Measurements from ENCODE around the gene CISD1. TPM values are rescaled to one million over a fixed set of nuclear protein-coding genes. Genes with fewer than 3 reads are reported as not detected.

Gene CISD1
- total RNA-seq, 2 experiments from 2014 or later: 1.5 to 2.0 TPM

GRCh38 chr10:58239561-58240169, 29.3 kb upstream of the CISD1 start:
- Mint-ChIP-seq H3K36me3 (ENCODE audit: low read depth) (peaks cover 52% of the 10 kb centered on the region), H3K4me3 (no peak overlapping the region), H3K4me1 (ENCODE audit: low read depth) (peaks cover 42% of the 10 kb centered on the region), H3K9me3 (no peaks in the 10 kb centered on the region), H3K27me3 (no peaks in the 10 kb centered on the region), H3K27ac (no peak overlapping the region)
- intact Hi-C loops (cut with DNase I, micrococcal nuclease): no loop called here
- no peak for ATAC-seq (ENCODE audit: poor library complexity)
- no peak for TF ChIP-seq CTCF (IDR thresholded peaks at IDR 0.05)
- H3K36me3 ChIP-seq (ENCODE audit: insufficient read depth, low read length): peaks cover 22% of the 10 kb centered on the region
- H3K27ac ChIP-seq (ENCODE audit: low read depth in 1 of 2, low read length in 2 of 2): no peak overlapping the region
- peaks cover 0 to 14% of the 10 kb centered on the region in 2 experiments for H3K9me3 ChIP-seq (ENCODE audit: control insufficient read depth in 1 of 2, insufficient read depth in 1 of 2, low read length in 2 of 2)
- no peaks in the 10 kb centered on the region for H3K27me3 ChIP-seq (ENCODE audit: control insufficient read depth in 1 of 2, insufficient read depth in 2 of 2, low read length in 2 of 2)
- CTCF ChIA-PET: no interaction called here
- no peak for DNase-seq
- POLR2A ChIA-PET: no interaction called here
- H3K4me3 ChIP-seq (ENCODE audit: low read length): no peak overlapping the region
- H3K4me1 ChIP-seq (ENCODE audit: insufficient read depth, low read length): no peaks in the 10 kb centered on the region

GRCh38 chr10:58240531-58240930, 28.4 kb upstream of the CISD1 start:
- ChIA-PET CTCF (no interaction called here), POLR2A (no interaction called here)
- peaks cover 19% of the 10 kb centered on the region for H3K36me3 ChIP-seq (ENCODE audit: insufficient read depth, low read length)
- ATAC-seq (ENCODE audit: poor library complexity) (no peak), DNase-seq (no peak)
- no peaks in the 10 kb centered on the region for H3K4me1 ChIP-seq (ENCODE audit: insufficient read depth, low read length)
- H3K4me3 ChIP-seq (ENCODE audit: low read length): no peak overlapping the region
- no peak overlapping the region for H3K27ac ChIP-seq (ENCODE audit: low read depth in 1 of 2, low read length in 2 of 2)
- Mint-ChIP-seq H3K9me3 (peaks cover 3% of the 10 kb centered on the region), H3K36me3 (ENCODE audit: low read depth) (peaks cover 48% of the 10 kb centered on the region), H3K27me3 (no peaks in the 10 kb centered on the region), H3K4me1 (ENCODE audit: low read depth) (peaks cover 42% of the 10 kb centered on the region), H3K27ac (no peak overlapping the region), H3K4me3 (no peak overlapping the region)
- intact Hi-C loops (cut with DNase I, micrococcal nuclease): no loop called here
- H3K9me3 ChIP-seq (ENCODE audit: control insufficient read depth in 1 of 2, insufficient read depth in 1 of 2, low read length in 2 of 2): peaks cover 0 to 14% of the 10 kb centered on the region in 2 experiments
- no peak for TF ChIP-seq CTCF (IDR thresholded peaks at IDR 0.05)
- H3K27me3 ChIP-seq (ENCODE audit: control insufficient read depth in 1 of 2, insufficient read depth in 2 of 2, low read length in 2 of 2): no peaks in the 10 kb centered on the region

GRCh38 chr10:58241346-58241745, 27.6 kb upstream of the CISD1 start:
- Mint-ChIP-seq H3K27ac (peak overlapping the region; percentile 38), H3K9me3 (peaks cover 3% of the 10 kb centered on the region), H3K27me3 (no peaks in the 10 kb centered on the region), H3K4me3 (no peak overlapping the region), H3K4me1 (ENCODE audit: low read depth) (peaks cover 42% of the 10 kb centered on the region), H3K36me3 (ENCODE audit: low read depth) (peaks cover 40% of the 10 kb centered on the region)
- Histone ChIP-seq H3K27ac (ENCODE audit: low read depth in 1 of 2, low read length in 2 of 2) (no peak overlapping the region), H3K27me3 (ENCODE audit: control insufficient read depth in 1 of 2, insufficient read depth in 2 of 2, low read length in 2 of 2) (no peaks in the 10 kb centered on the region), H3K4me3 (ENCODE audit: low read length) (no peak overlapping the region), H3K4me1 (ENCODE audit: insufficient read depth, low read length) (no peaks in the 10 kb centered on the region), H3K9me3 (ENCODE audit: control insufficient read depth in 1 of 2, insufficient read depth in 1 of 2, low read length in 2 of 2) (peaks cover 0 to 14% of the 10 kb centered on the region in 2 experiments), H3K36me3 (ENCODE audit: insufficient read depth, low read length) (peaks cover 12% of the 10 kb centered on the region)
- no peak for TF ChIP-seq CTCF (IDR thresholded peaks at IDR 0.05)
- ATAC-seq (ENCODE audit: poor library complexity): no peak
- intact Hi-C loops (cut with DNase I, micrococcal nuclease): no loop called here
- ChIA-PET CTCF (no interaction called here), POLR2A (no interaction called here)
- DNase-seq: no peak
